Gastrocnemius medialis (tissue), 4 donors: ENCODE data around the gene CSNK2A1.

Source experiments
- CTCF ChIP-seq, 5 experiments: fragments of 450-650 bp in 3 of 5; fragments of 200-600 bp in 2 of 5; sonication (generic) in 2 of 5; IDR thresholded peaks in 4 of 5; conservative IDR thresholded peaks in 1 of 5; 1 replicate in 4 of 5; 2 replicates in 1 of 5; pipeline ENCODE4 v1.5.1; 2016 to 2019; ENCODE audit warnings: antibody characterized with exemption in 5 of 5, mild to moderate bottlenecking in 3 of 5, moderate library complexity in 3 of 5
- POLR2A ChIP-seq, 2 donors: fragments of 450-650 bp; IDR thresholded peaks; one replicate each; pipeline ENCODE4 v1.6.1; 2017; ENCODE audit warnings: antibody characterized with exemption in 2 of 2, mild to moderate bottlenecking in 2 of 2, moderate library complexity in 2 of 2

DNA sequence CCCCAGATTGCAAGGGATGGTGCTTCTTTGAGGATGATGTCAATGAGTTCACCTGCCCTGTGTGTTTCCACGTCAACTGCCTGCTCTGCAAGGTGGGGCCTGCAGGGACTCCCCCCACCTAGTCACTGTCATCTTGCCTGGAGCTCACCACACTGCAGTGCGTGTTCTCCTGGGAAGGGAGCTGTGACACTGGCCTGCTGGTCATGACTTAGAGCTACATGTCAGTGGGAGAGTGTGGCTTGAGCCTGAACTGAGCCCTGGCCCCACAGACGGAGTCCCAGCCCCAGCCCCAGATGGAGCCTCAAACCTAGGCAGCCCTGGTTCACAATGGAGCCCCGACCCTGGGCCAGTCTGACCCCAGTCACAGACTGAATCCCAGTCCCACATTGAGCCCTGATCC lies 116.2 kb downstream of the CSNK2A1 start:
- TF ChIP-seq POLR2A (IDR thresholded peaks at IDR 0.05) (no peak), CTCF (IDR thresholded peaks at IDR 0.05 in 4 of 5, conservative IDR thresholded peaks at IDR 0.05 in 1 of 5) (no peak)
